Measurements from ENCODE around the gene ST3GAL4. TPM values are rescaled to one million over a fixed set of nuclear protein-coding genes. Genes with fewer than 3 reads are reported as not detected.

Gene ST3GAL4
- total and polyA plus RNA-seq, 8 donors: 30.2 to 38.8 (median 34.6) TPM

GRCh38 chr11:126409620-126409985 is 54.1 kb downstream of the ST3GAL4 start:
- intact Hi-C loops (cut with DNase I): no loop called here
- Histone ChIP-seq H3K4me1 (peaks cover 2 to 14% of the 10 kb centered on the region in 2 donors), H3K9me3 (no peaks in the 10 kb centered on the region), H3K4me3 (no peak overlapping the region), H3K27me3 (no peaks in the 10 kb centered on the region), H3K36me3 (peaks cover 0 to 45% of the 10 kb centered on the region in 2 donors), H3K27ac (no peak overlapping the region)
- ATAC-seq (no peak), DNase-seq (no peak)
- TF ChIP-seq CTCF (IDR thresholded peaks at IDR 0.05): no peak

- TF ChIP-seq CTCF (IDR thresholded peaks at IDR 0.05): no peak
- DNase-seq (no peak), ATAC-seq (peak; percentile 40)
- H3K27me3 ChIP-seq: no peaks in the 10 kb centered on the region
- H3K36me3 ChIP-seq: peaks cover 0 to 45% of the 10 kb centered on the region in 2 donors
- intact Hi-C loops (cut with DNase I): no loop called here
- no peaks in the 10 kb centered on the region for H3K9me3 ChIP-seq
- H3K4me1 ChIP-seq: peaks cover 11 to 22% of the 10 kb centered on the region in 2 donors
- no peak overlapping the region for H3K4me3 ChIP-seq
- peak overlapping the region in 1 of 2 donors; percentile 5 for H3K27ac ChIP-seq
Measured at GRCh38 chr11:126410649-126411048, 55.2 kb downstream of the ST3GAL4 start.

- H3K4me3 ChIP-seq: no peak overlapping the region
- ATAC-seq (no peak), DNase-seq (no peak)
- TF ChIP-seq CTCF (IDR thresholded peaks at IDR 0.05): no peak
- intact Hi-C loops (cut with DNase I): no loop called here
- H3K36me3 ChIP-seq: peaks cover 0 to 41% of the 10 kb centered on the region in 2 donors
- H3K4me1 ChIP-seq: peaks cover 21 to 32% of the 10 kb centered on the region in 2 donors
- H3K27ac ChIP-seq: no peak overlapping the region
- no peaks in the 10 kb centered on the region for H3K9me3 ChIP-seq
- H3K27me3 ChIP-seq: no peaks in the 10 kb centered on the region
Measured at GRCh38 chr11:126411971-126412381, 56.5 kb downstream of the ST3GAL4 start.

- TF ChIP-seq CTCF (IDR thresholded peaks at IDR 0.05): no peak
- no peak for DNase-seq
- Histone ChIP-seq H3K9me3 (no peaks in the 10 kb centered on the region), H3K27ac (no peak overlapping the region), H3K36me3 (peaks cover 0 to 26% of the 10 kb centered on the region in 2 donors), H3K27me3 (no peaks in the 10 kb centered on the region), H3K4me1 (peaks cover 24 to 32% of the 10 kb centered on the region in 2 donors), H3K4me3 (no peak overlapping the region)
- ATAC-seq: no peak
- intact Hi-C loops (cut with DNase I): no loop called here
Measured at GRCh38 chr11:126413426-126413825, 57.9 kb downstream of the ST3GAL4 start.

- peak overlapping the region; percentile 48 to 69 for H3K27ac ChIP-seq
- DNase-seq: no peak
Measured at GRCh38 chr11:126413843-126414405, 58.4 kb downstream of the ST3GAL4 start.

More at GRCh38 chr11:126413843-126414405, 58.4 kb downstream of the ST3GAL4 start:
- no peaks in the 10 kb centered on the region for H3K9me3 ChIP-seq
- H3K36me3 ChIP-seq: peaks cover 0 to 21% of the 10 kb centered on the region in 2 donors
- no peak for ATAC-seq
- intact Hi-C loops (cut with DNase I): no loop called here
- peaks cover 24 to 32% of the 10 kb centered on the region in 2 donors for H3K4me1 ChIP-seq
- no peak overlapping the region for H3K4me3 ChIP-seq
- TF ChIP-seq CTCF (IDR thresholded peaks at IDR 0.05): no peak
- H3K27me3 ChIP-seq: no peaks in the 10 kb centered on the region

All from left lung (tissue), 10 donors.